OCI-LY1 (cell line): ENCODE data around the gene HDLBP.

Source experiments
- CTCF ChIP-seq: fragments of 200-600 bp; sonication (generic), shearing (Covaris generic); IDR thresholded peaks from 2 replicates; pipeline ENCODE4 v1.5.1; 2017; ENCODE audit warnings: mild to moderate bottlenecking, antibody characterized with exemption, low read length, moderate library complexity, mixed read lengths
- EZH2 ChIP-seq: fragments of 200-600 bp; sonication (generic), shearing (Covaris generic); IDR thresholded peaks from 2 replicates; pipeline ENCODE4 v1.8.0; 2017; ENCODE audit warnings: borderline replicate concordance, mixed run types, mild to moderate bottlenecking, antibody characterized with exemption, low read length, moderate library complexity, mixed read lengths

GRCh38 chr2:241208058-241208457 lies 107.4 kb downstream of the HDLBP start:
- no peak for TF ChIP-seq CTCF
- TF ChIP-seq EZH2: no peak
